Lower leg skin (tissue), 3 donors: ENCODE results near the gene SCAP.

Experiments
- POLR2A ChIP-seq, 2 donors: fragments of 450-650 bp; IDR thresholded peaks; one replicate each; pipeline ENCODE4 v1.6.1; 2016 to 2017; ENCODE audit warnings: antibody characterized with exemption in 2 of 2, mild to moderate bottlenecking in 1 of 2, moderate library complexity in 1 of 2
- TF ChIP-seq, protein P1 (sequence below), 3 donors: fragments of 450-650 bp; IDR thresholded peaks; one replicate each; pipeline ENCODE4 v1.5.1; 2016; ENCODE audit warnings: antibody characterized with exemption in 3 of 3, mild to moderate bottlenecking in 3 of 3, moderate library complexity in 2 of 3

DNA sequence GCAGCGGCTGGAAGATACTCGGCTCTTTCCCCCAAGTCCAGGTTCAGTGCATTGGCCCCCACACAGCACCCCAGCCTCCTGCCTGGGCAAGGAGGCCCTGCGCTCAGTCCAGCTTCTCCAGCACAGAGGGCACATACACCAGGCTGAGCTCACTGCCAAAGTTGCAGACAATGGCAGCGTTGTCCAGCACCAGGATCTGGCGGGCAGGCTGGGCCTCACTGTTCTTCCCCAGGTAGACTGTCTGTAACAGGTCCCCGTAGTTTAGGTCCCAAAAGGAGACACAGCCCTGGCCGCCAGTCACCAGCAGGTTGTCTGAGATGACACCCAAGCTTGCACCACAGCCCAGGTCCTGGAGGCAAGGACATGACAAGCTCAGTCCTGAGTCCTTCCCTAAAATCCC, 62.0 kb downstream of the SCAP start:
- TF ChIP-seq, protein P1, sequence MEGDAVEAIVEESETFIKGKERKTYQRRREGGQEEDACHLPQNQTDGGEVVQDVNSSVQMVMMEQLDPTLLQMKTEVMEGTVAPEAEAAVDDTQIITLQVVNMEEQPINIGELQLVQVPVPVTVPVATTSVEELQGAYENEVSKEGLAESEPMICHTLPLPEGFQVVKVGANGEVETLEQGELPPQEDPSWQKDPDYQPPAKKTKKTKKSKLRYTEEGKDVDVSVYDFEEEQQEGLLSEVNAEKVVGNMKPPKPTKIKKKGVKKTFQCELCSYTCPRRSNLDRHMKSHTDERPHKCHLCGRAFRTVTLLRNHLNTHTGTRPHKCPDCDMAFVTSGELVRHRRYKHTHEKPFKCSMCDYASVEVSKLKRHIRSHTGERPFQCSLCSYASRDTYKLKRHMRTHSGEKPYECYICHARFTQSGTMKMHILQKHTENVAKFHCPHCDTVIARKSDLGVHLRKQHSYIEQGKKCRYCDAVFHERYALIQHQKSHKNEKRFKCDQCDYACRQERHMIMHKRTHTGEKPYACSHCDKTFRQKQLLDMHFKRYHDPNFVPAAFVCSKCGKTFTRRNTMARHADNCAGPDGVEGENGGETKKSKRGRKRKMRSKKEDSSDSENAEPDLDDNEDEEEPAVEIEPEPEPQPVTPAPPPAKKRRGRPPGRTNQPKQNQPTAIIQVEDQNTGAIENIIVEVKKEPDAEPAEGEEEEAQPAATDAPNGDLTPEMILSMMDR (IDR thresholded peaks at IDR 0.05) = no peak
- no peak for TF ChIP-seq POLR2A (IDR thresholded peaks at IDR 0.05)
